Inferior parietal cortex (tissue), 1 donor: ENCODE data around the gene CERKL.

Source experiments
- DNase-seq: peaks from one replicate; pipeline ENCODE4 v3.0.0-alpha.2; 2016; ENCODE audit errors: extremely low spot score

Gene CERKL

DNA sequence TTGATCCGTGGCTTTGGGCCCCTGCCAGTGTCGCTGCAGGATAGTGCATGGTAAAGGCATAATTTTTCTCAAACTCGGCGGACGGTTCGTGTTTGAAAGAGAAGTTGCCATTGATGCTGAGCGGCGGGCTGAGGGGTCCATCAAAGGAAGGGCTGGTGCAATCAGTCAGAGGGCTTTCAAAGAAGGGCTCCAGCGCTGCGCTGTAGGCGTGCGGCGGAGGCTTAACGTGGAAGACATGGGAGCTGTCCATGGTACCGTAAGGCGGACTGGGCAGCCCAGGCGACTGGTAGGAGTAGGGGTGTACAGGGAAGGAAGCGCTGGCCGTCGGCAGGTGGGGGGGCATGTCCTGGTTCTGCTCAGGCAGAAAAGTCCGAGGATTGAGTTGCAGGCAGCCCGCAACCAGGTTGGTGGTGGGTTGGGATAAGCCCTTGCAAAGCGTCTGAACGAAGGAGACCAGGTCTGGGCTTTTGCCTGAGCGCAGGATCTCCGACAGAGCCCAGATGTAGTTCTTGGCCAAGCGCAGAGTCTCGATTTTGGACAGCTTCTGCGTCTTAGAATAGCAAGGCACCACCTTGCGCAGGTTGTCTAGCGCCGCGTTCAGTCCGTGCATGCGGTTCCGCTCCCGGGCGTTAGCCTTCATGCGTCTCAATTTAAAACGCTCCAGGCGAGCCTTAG lies 21.1 kb upstream of the CERKL start:
- DNase-seq, result no peak

GRCh38 chr2:181675254-181675653 lies 18.3 kb upstream of the CERKL start:
- DNase-seq, result no peak

DNA sequence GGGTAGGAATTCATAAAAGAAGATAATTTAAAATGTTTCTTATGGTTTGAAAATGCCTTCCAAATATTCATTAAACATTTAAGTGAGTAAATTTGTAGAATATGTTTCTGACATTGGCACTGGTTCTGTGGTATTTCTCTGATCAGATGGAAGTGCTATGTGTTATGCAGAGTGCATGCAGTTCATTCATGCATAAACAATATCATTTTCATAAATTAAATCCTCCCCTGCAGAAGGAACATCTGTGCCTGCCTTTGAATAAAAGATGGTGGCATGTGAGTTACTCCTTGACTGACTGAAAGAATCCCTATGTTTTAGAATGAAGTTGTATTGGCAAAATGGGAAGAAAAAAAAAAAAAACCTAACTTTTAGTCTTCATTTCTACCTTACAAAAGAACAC lies 17.6 kb upstream of the CERKL start:
- no peak for DNase-seq

- no peak for DNase-seq
Measured at GRCh38 chr2:181673173-181673572, 16.3 kb upstream of the CERKL start.

GRCh38 chr2:181672255-181673008 lies 15.5 kb upstream of the CERKL start:
- no peak for DNase-seq

DNA sequence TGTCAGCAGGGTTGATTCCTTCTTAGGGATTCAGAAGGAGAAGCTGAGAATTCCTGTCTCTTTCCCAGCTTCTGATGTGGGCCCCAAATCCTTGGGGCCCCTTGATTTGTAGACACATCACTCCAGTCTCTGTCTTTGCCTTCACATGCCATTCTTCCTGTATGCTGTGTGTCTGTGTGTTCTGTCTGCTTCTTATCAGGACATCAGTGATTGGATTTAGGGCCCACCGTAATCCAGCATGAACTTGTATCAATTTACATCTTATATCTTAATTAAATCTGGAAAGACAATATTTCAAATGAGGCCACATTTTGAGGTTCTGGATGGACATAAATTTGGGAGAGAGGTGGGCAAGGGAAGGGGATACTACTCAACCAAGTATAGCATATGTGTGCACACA lies 13.7 kb upstream of the CERKL start:
- DNase-seq, result no peak

GRCh38 chr2:181667234-181667633 lies 10.3 kb upstream of the CERKL start:
- DNase-seq, result no peak

DNA sequence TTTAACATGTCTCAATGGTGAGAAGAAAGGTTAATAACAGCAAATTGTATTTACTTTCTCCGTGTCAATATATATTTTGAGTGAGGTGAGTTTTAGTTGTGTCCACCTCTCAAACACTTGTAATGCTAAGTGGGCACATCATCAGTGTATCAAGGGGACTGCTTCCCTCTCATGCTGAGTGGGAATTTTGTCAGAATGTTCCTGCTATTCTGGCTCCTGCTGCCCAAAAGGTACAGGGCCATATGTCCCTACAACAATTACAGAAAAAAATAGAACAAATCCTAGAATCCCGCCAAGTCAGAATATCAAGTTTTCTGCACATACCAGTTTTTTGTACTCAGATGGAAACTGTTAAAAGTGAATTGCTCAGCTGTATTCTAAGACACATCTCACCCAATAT lies 5.4 kb upstream of the CERKL start:
- DNase-seq, result no peak

GRCh38 chr2:181660181-181660580 lies 3.3 kb upstream of the CERKL start:
- DNase-seq, result no peak

DNA sequence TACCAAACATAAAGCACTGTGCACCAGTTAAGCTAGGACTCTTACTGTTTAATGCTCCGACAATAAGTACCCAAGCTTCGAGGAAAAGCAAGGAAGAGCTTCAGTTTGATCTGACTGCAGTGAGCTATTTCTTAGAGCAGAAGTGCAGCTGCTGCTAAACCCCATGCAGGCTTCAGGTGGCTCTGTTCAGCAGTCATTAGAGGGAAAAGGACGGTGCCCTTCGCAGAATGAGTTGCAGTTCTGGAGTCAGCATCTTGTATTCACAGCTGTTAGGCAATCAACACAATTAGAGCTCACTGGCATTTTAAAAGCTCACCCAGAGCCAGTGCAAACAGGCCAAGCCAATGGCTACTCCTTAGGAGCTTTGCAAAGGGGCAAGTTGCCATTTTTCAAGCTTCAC lies 1.5 kb upstream of the CERKL start:
- DNase-seq, result no peak

- no peak for DNase-seq
Measured at GRCh38 chr2:181657379-181657778, 474 bp upstream of the CERKL start.

GRCh38 chr2:181655519-181655918 lies 1.4 kb downstream of the CERKL start:
- no peak for DNase-seq

DNA sequence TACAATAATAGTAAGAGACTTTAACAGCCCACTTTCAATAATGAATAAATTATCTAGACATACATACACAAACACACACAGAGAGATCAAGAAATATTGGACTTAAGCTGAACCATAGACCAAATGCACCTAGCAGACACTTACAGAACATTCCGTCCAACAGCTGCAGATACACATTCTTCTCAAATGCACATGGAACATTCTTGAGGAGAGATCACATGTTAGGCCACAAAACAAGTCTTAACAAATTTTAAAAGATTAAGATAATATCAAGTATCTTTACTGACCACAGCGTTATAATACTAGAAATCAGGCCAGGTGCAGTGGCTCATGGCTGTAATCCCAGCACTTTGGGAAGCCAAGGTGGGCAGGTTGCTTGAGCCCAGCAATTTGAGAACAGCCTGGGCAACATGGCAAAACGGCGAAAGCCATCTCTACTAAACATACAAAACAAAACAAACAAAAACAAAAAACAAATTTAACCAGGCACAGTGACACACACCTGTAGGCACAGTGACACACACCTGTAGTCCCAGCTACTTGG lies 7.4 kb downstream of the CERKL start:
- DNase-seq, result no peak

- no peak for DNase-seq
Measured at GRCh38 chr2:181648478-181649155, 8.3 kb downstream of the CERKL start.

DNA sequence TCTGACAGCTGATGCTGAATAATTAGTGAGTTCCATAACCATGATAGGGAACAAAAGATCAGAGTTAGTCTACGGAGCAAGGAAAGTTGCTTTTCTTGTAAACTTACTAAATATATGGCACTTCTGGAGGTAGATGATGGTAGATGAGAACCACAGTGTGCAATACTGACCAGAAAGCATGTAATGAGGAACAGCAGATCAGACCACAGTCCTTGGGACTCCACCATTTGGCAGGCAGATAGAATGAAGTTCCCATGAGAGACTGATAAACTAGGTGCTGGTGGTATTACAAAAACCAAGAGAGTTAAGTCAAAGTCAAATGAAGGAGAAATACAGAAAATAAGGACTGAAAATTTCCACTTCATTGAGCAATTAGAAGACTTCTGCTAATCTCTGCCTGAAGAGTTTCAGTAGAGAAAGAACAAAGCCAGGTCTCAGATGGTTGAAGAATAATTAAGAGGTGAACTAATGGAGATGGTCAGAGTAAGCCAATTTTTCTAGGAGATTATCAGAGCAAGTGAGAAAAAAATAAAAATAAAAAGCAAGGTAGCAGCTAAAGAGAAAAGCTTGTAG lies 10.4 kb downstream of the CERKL start:
- no peak for DNase-seq

DNA sequence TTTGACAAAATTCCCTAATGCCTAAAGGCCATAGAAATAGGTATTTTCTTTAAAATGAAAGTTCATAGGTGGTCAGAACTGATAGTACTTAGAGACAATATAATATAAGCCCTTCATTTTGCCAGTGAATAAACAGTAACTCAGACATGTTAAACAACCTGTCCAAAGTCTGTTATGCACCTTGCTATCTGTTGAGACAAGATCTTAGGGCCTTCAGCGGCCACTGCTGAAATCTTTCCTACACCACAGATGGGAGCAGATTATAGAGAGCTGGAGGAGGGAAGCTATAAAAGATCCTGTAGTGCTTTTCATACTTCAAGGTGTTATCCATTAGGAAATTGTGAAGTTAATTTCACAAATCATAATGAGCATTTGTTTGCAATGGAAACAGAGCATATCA lies 13.8 kb downstream of the CERKL start:
- no peak for DNase-seq

DNA sequence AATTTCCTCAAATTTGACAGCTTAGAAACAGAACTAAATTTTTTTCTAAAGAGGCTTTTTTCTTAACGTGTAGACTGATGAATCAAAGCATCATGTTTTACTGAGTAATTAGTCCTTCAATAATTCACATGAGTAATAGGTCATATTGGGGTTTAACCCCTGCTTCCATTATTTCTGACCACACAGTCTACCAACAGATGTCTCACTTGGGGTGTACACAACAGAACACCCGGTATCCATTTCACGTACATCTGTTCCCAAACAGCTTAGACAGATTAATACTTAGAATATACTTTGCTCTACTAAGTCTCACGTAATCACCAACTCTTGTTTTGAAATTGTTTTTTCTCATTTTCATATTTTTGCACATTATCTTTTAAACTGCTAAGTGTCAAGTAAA lies 14.8 kb downstream of the CERKL start:
- DNase-seq, result no peak

- DNase-seq, result no peak
Measured at GRCh38 chr2:181639686-181640085, 17.2 kb downstream of the CERKL start.

DNA sequence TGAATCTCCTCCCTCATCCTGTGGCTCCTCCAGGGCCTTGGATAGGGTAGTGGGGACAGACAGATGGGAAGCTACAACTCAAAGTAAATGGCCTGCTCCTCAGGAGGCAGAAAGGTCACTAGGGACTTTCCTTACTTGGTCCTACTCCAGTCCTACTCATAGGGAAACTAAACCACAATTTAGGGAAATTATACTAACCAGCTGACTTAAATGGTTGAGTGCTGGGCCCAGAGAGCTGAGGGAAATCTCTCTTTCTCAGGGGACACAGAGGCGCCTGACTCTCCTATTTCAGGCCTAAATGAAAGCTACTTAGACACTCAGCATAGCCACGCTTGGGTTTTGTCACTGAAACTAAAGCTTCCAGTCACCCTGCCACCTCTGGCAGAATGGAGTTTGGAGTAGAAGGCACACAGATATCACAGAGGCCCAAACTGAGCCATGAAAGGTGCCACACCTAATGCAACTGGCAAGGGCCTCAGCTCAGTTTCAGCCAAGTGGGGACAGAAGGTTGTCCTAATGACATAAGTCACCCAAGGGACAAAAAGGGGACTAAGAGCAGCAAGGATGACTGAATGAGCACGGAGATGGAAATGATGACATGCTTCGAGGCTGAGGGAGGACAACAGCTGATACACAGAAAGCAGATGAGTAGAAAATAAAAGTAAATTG lies 24.0 kb downstream of the CERKL start:
- DNase-seq, result no peak

DNA sequence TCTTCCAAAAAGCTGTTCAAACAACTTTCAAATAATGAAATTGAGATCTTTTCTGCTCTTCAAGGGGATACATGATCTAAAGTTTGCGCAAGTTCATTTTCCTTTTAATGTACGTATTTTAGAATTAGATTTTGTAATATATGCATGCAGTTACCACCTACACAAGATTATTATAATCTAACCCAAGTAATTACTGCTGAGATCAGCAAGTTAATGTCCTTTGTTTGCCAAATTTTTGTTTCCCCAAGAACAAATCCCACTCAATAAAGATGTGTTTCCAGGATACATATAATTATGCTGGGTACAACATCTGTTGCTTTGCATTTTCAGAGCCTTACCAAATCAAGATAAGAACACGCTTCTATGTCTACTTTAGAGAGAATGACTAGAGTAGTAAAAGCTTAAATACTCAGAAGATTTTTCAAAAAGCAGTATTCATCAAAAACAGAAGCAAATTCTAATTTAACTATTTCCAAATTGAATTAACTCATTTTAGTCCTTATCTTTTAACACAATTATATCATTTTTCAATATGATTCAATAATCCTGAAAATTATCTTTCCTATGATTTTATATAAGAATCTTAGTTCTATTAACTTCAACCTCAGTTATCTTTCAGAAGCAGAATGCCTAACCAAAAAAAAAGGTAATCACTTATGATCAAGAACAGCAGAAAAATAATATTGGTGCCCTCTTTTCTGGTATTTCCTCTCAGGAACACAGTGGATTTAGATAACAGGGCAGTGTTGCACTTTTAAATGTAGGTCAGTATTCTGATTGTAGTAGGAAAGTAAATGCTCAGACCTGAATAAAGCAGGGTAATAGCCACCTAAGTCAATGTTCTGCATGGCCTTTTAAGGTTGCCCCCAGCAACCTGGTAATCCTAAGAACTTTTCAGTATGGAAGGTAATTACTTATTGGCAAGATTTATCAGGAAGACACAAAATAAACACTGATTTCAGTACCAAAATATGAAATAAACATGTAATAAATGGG lies 28.0 kb downstream of the CERKL start:
- no peak for DNase-seq

DNA sequence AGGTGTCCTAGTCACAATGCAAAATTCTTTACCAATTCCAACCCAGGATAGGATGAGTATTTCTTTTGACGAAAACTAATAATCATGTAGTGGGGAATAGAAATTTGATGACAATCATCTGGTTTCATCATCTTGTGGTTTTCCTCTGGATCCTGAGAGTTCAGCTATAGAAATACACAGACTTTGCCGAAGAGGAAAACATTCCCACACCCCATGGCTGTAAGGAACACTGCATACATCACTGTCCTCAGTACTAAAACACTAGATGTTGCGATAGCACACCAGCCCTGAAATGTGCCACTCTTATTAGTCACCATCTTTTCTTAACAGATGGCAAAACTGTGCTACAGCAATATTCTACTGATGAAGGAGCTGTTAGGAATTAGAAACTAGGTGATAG lies 29.4 kb downstream of the CERKL start:
- DNase-seq, result no peak
